OCI-LY7 (cell line): ENCODE results near the gene SRGAP3. TPM values are rescaled to one million over a fixed set of nuclear protein-coding genes. Genes with fewer than 3 reads are reported as not detected.

Source experiments
- BruUV-seq: library from RNA; stranded (reverse); fragments of 400-500 nt; replicated peaks from 2 replicates; lab custom pipeline; 2021; lab: Mats Ljungman, UMichigan
- CTCF ChIA-PET: fragments of 300-600 bp; sonication (Branson Sonifier 250); formaldehyde crosslinking; loops from one replicate; lab custom pipeline; 2022; ENCODE audit warnings: antibody characterized with exemption; ENCODE audit not compliant: unreplicated experiment; lab: Charles Lee
- POLR2A ChIA-PET: fragments of 300-600 bp; sonication (Branson Sonifier 250); formaldehyde crosslinking; loops from one replicate; lab custom pipeline; 2022; ENCODE audit warnings: antibody characterized with exemption; lab: Charles Lee
- DNase-seq: peaks from one replicate; pipeline ENCODE4 v3.0.0-alpha.2; 2015; ENCODE audit warnings: low spot score
- H2AFZ ChIP-seq: fragments of 200-600 bp; sonication (generic), shearing (Covaris generic); 2 replicates; pipeline ENCODE4 v1.6.1; 2014; ENCODE audit warnings: mild to moderate bottlenecking, antibody characterized with exemption, low read length, moderate library complexity
- H3K27ac ChIP-seq: fragments of 200-600 bp; sonication (generic); 2 replicates; pipeline ENCODE4 v1.5.1; 2014; ENCODE audit warnings: mixed run types, low read depth, mild to moderate bottlenecking, moderate library complexity, low read length, inconsistent platforms; ENCODE audit not compliant: poor library complexity, severe bottlenecking
- H3K36me3 ChIP-seq: fragments of 200-600 bp; sonication (generic); 2 replicates; pipeline ENCODE4 v1.6.1; 2014; ENCODE audit warnings: mild to moderate bottlenecking, antibody characterized with exemption, low read length, moderate library complexity, mixed read lengths; ENCODE audit not compliant: insufficient read depth
- H3K4me1 ChIP-seq: fragments of 200-600 bp; sonication (generic); 2 replicates; pipeline ENCODE4 v1.5.1; 2014; ENCODE audit warnings: mild to moderate bottlenecking, low read length; ENCODE audit not compliant: insufficient read depth, poor library complexity, severe bottlenecking
- H3K4me2 ChIP-seq: fragments of 200-600 bp; sonication (generic); 2 replicates; pipeline ENCODE4 v1.6.1; 2014; ENCODE audit warnings: mild to moderate bottlenecking, low read length
- H3K4me3 ChIP-seq: fragments of 200-600 bp; sonication (generic); 2 replicates; pipeline ENCODE4 v1.5.1; 2014; ENCODE audit warnings: mild to moderate bottlenecking, low read depth, low read length; ENCODE audit not compliant: poor library complexity, severe bottlenecking
- H3K79me2 ChIP-seq: fragments of 200-600 bp; sonication (generic); 2 replicates; pipeline ENCODE4 v1.6.1; 2016; ENCODE audit warnings: low read depth, mild to moderate bottlenecking, low read length, moderate library complexity, mixed read lengths; ENCODE audit not compliant: insufficient read depth
- H3K9me2 ChIP-seq: fragments of 200-600 bp; sonication (generic); 2 replicates; pipeline ENCODE4 v1.6.1; 2016; ENCODE audit warnings: mild to moderate bottlenecking, low read length, mixed read lengths; ENCODE audit not compliant: insufficient read depth
- H3K9me3 ChIP-seq: fragments of 200-600 bp; sonication (generic); 2 replicates; pipeline ENCODE4 v1.6.1; 2014; ENCODE audit warnings: mild to moderate bottlenecking, mixed run types, low read length, mixed read lengths
- H4K20me1 ChIP-seq: fragments of 200-600 bp; sonication (generic); 2 replicates; pipeline ENCODE4 v1.6.1; 2014; ENCODE audit warnings: mild to moderate bottlenecking, antibody characterized with exemption, low read length, moderate library complexity, mixed read lengths; ENCODE audit not compliant: insufficient read depth
- CTCF ChIP-seq: fragments of 200-600 bp; sonication (generic); conservative IDR thresholded peaks from 2 replicates; pipeline ENCODE4 v1.5.1; 2014; ENCODE audit warnings: mild to moderate bottlenecking, antibody characterized with exemption, low read length, moderate library complexity, mixed read lengths
- EZH2phosphoT487 ChIP-seq: fragments of 200-600 bp; sonication (generic); IDR thresholded peaks from 2 replicates; pipeline ENCODE4 v1.6.1; 2018; ENCODE audit warnings: low read depth, borderline replicate concordance, mild to moderate bottlenecking, mixed run types, antibody characterized with exemption, low read length, moderate library complexity, mixed read lengths
- intact Hi-C: fragments of 100-400 bp; cut with micrococcal nuclease; formaldehyde crosslinking; loops from one replicate; pipeline ENCODE4 v1.10.0; 2022; ENCODE audit not compliant: unreplicated experiment
- total RNA-seq, 2 experiments: library from RNA; depleted of rRNA in 1 of 2; stranded (reverse); fragments of >200 nt in 1 of 2; shearing (Covaris generic) in 1 of 2; gene quantifications; 2 replicates each; pipeline ENCODE4 v1.2.3, GENCODE V29; 2014 to 2022

SRGAP3 gene
- total RNA-seq, 2 experiments from 2014 or later, result 1.5 to 1.7 TPM

GRCh38 chr3:9102240-9102981 lies 147.0 kb downstream of the SRGAP3 start:
- Histone ChIP-seq H3K79me2 (no peaks in the 10 kb centered on the region), H3K4me3 (no peak overlapping the region), H3K36me3 (no peaks in the 10 kb centered on the region), H3K4me2 (no peak overlapping the region), H3K27ac (no peak overlapping the region), H4K20me1 (no peaks in the 10 kb centered on the region), H3K9me2 (no peaks in the 10 kb centered on the region), H2AFZ (no peak overlapping the region), H3K9me3 (no peaks in the 10 kb centered on the region), H3K4me1 (no peaks in the 10 kb centered on the region)
- no peak for DNase-seq
- intact Hi-C loops, result no loop called here
- CTCF ChIA-PET, result no interaction called here
- BruUV-seq, result no TSS peak
- POLR2A ChIA-PET, result no interaction called here
- TF ChIP-seq EZH2phosphoT487 (no peak), CTCF (no peak)

GRCh38 chr3:9101286-9101685 lies 148.2 kb downstream of the SRGAP3 start:
- Histone ChIP-seq H2AFZ (no peak overlapping the region), H3K4me1 (no peaks in the 10 kb centered on the region), H3K4me2 (no peak overlapping the region), H3K27ac (no peak overlapping the region), H3K4me3 (no peak overlapping the region), H3K79me2 (no peaks in the 10 kb centered on the region), H3K9me3 (no peaks in the 10 kb centered on the region), H4K20me1 (no peaks in the 10 kb centered on the region), H3K36me3 (no peaks in the 10 kb centered on the region), H3K9me2 (no peaks in the 10 kb centered on the region)
- no TSS peak for BruUV-seq
- intact Hi-C loops, result no loop called here
- CTCF ChIA-PET, result no interaction called here
- DNase-seq, result no peak
- TF ChIP-seq EZH2phosphoT487, result no peak
- TF ChIP-seq CTCF, result no peak
- POLR2A ChIA-PET, result no interaction called here

- DNase-seq, result no peak
These were observed 148.9 kb downstream of the SRGAP3 start for GRCh38 chr3:9100513-9100894.

More at GRCh38 chr3:9100513-9100894, 148.9 kb downstream of the SRGAP3 start:
- no peaks in the 10 kb centered on the region for H3K36me3 ChIP-seq
- BruUV-seq, result no TSS peak
- ChIA-PET POLR2A (no interaction called here), CTCF (no interaction called here)
- H3K4me1 ChIP-seq, result no peaks in the 10 kb centered on the region
- H3K4me3 ChIP-seq, result no peak overlapping the region
- H4K20me1 ChIP-seq, result no peaks in the 10 kb centered on the region
- intact Hi-C loops, result no loop called here
- no peaks in the 10 kb centered on the region for H3K9me2 ChIP-seq
- no peaks in the 10 kb centered on the region for H3K79me2 ChIP-seq
- H3K27ac ChIP-seq, result no peak overlapping the region
- H3K9me3 ChIP-seq, result no peaks in the 10 kb centered on the region
- H2AFZ ChIP-seq, result no peak overlapping the region
- no peak overlapping the region for H3K4me2 ChIP-seq
- TF ChIP-seq EZH2phosphoT487 (no peak), CTCF (no peak)
